Spleen (tissue), 11 donors: Measurements from ENCODE around the gene MED23. TPM values are rescaled to one million over a fixed set of nuclear protein-coding genes. Genes with fewer than 3 reads are reported as not detected.

Experiments used
- DNase-seq: peaks from one replicate; pipeline ENCODE4 v3.0.0-alpha.2; 2020
- H3K27ac ChIP-seq, 8 donors: fragments of 200-600 bp; sonication (generic) in 7 of 8; 1 replicate in 4 of 8; 2 replicates in 4 of 8; pipeline versions ENCODE4 v1.5.0 to v1.8.0; 2016 to 2021; ENCODE audit warnings: inconsistent platforms in 4 of 8, mild to moderate bottlenecking in 4 of 8, moderate library complexity in 1 of 8
- H3K27me3 ChIP-seq, 7 donors: fragments of 200-600 bp; sonication (generic) in 6 of 7; replicated peaks in 1 of 7; 1 replicate in 4 of 7; 2 replicates in 3 of 7; pipeline versions ENCODE4 v1.5.0 to v1.8.0; 2016 to 2021; ENCODE audit warnings: inconsistent platforms in 3 of 7, mild to moderate bottlenecking in 1 of 7
- H3K36me3 ChIP-seq, 6 donors: fragments of 200-600 bp; sonication (generic) in 5 of 6; 1 replicate in 4 of 6; 2 replicates in 2 of 6; pipeline versions ENCODE4 v1.5.0 to v1.8.0; 2016 to 2021; ENCODE audit warnings: inconsistent platforms in 2 of 6
- H3K4me1 ChIP-seq, 6 donors: fragments of 200-600 bp; sonication (generic) in 5 of 6; 1 replicate in 3 of 6; 2 replicates in 3 of 6; pipeline versions ENCODE4 v1.5.0 to v1.8.0; 2016 to 2021; ENCODE audit warnings: inconsistent platforms in 3 of 6
- H3K4me3 ChIP-seq, 8 donors: fragments of 200-600 bp; sonication (generic) in 7 of 8; 1 replicate in 4 of 8; 2 replicates in 4 of 8; pipeline versions ENCODE4 v1.5.0 to v1.8.0; 2016 to 2021; ENCODE audit warnings: inconsistent platforms in 4 of 8, mild to moderate bottlenecking in 4 of 8, moderate library complexity in 2 of 8
- H3K9me3 ChIP-seq, 8 donors: fragments of 200-600 bp; sonication (generic) in 7 of 8; 1 replicate in 4 of 8; 2 replicates in 4 of 8; pipeline versions ENCODE4 v1.5.0 to v1.8.0; 2016 to 2021; ENCODE audit warnings: inconsistent platforms in 4 of 8
- POLR2A ChIP-seq, 3 donors: fragments of 450-650 bp; IDR thresholded peaks; one replicate each; pipeline ENCODE4 v1.5.1; 2017; ENCODE audit warnings: antibody characterized with exemption in 3 of 3, mild to moderate bottlenecking in 1 of 3
- POLR2AphosphoS5 ChIP-seq, 3 donors: sonication (generic); formaldehyde crosslinking; IDR thresholded peaks; one replicate each; pipeline ENCODE4 v1.5.1; 2017; ENCODE audit warnings: antibody characterized with exemption in 3 of 3
- WGBS, 5 donors: extraction: QIAGEN DNeasy Blood & Tissue Kit in 3 of 5; methylation state at CpG; one replicate each; pipeline versions ENCODE4 v1.1.5 to v1.1.7; 2013 to 2018; 5-methylcytosine and 5-hydroxymethylcytosine counted together
- intact Hi-C: fragments of 100-400 bp; cut with DNase I; formaldehyde crosslinking; loops from one replicate; pipeline ENCODE4 v1.15.0; 2023; ENCODE audit warnings: low total_unique reads
- polyA plus RNA-seq, 3 donors: library from polyadenylated mRNA; stranded (reverse); fragments of 200-250 nt; gene quantifications; one replicate each; pipeline ENCODE4 v1.2.1, GENCODE V29; 2013
- total RNA-seq, 7 donors: library from RNA; depleted of rRNA in 3 of 7; stranded (reverse); fragments of >200 nt in 3 of 7; fragmentation: NEBNext Ultra II Directional in 4 of 7; extraction: Animal tissue kit (Norgen Biotek cat#: 25700) in 4 of 7; gene quantifications; one replicate each; pipeline versions ENCODE4 v1.1.0 to v1.2.1, GENCODE V29; 2016 to 2021
- TF ChIP-seq, protein P1 (sequence below), 11 experiments: fragments of 200-600 bp in 7 of 11; fragments of 450-650 bp in 4 of 11; sonication (generic) in 4 of 11; IDR thresholded peaks in 8 of 11; conservative IDR thresholded peaks in 3 of 11; 1 replicate in 7 of 11; 2 replicates in 4 of 11; pipeline versions ENCODE4 v1.4.0 to v1.8.0; 2016 to 2021; ENCODE audit warnings: antibody characterized with exemption in 11 of 11, inconsistent platforms in 4 of 11, mild to moderate bottlenecking in 1 of 11
- donor health status: healthy with polysubstance abuse.
- donor health status: DM: no; HTN: no; CAD: no; lungs with moderate emphysema.
- donor health status: DM: no; HTN: no; CAD: no.
- donor health status: Bipolar disorder and iron deficiency.
- donor health status: healthy.
- donor health status: DM: no; HTN: no; CAD: no.
- donor health status: DM: yes; HTN: yes; CAD: no.

MED23 gene
- total and polyA plus RNA-seq, 10 donors: 15.3 to 52.6 (median 37.7) TPM

DNA sequence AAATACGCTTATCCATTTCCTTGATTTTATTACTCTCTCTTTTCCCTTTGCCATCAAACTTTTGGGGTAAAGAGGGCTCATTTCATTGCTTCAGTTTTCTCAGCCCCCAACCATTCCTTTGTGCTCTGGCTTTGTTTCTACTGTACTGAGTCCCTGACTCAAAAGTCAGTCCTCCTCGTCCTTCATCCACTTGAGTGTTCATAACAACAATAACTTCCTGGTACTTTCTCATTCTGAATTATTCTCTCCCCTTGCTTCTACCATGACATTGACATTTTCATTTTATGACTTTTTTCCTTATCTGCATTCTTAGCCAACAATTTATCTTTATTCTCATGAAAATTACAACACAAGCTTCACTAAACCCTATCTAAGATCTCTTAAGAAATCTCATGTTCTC is 10.0 kb upstream of the MED23 start:
- TF ChIP-seq, protein P1, sequence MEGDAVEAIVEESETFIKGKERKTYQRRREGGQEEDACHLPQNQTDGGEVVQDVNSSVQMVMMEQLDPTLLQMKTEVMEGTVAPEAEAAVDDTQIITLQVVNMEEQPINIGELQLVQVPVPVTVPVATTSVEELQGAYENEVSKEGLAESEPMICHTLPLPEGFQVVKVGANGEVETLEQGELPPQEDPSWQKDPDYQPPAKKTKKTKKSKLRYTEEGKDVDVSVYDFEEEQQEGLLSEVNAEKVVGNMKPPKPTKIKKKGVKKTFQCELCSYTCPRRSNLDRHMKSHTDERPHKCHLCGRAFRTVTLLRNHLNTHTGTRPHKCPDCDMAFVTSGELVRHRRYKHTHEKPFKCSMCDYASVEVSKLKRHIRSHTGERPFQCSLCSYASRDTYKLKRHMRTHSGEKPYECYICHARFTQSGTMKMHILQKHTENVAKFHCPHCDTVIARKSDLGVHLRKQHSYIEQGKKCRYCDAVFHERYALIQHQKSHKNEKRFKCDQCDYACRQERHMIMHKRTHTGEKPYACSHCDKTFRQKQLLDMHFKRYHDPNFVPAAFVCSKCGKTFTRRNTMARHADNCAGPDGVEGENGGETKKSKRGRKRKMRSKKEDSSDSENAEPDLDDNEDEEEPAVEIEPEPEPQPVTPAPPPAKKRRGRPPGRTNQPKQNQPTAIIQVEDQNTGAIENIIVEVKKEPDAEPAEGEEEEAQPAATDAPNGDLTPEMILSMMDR (IDR thresholded peaks at IDR 0.05 in 8 of 11, conservative IDR thresholded peaks at IDR 0.05 in 3 of 11): no peak
- H3K27me3 ChIP-seq: no peaks in the 10 kb centered on the region
- DNase-seq: no peak
- WGBS, 5 donors: 69 to 83% (median 75%) methylated on average over 2 of the region's 2 CpGs
- H3K9me3 ChIP-seq: no peaks in the 10 kb centered on the region
- no peaks in the 10 kb centered on the region for H3K36me3 ChIP-seq
- H3K4me3 ChIP-seq: no peak overlapping the region
- H3K27ac ChIP-seq: no peak overlapping the region
- peaks cover 0 to 9% (median 0%) of the 10 kb centered on the region in 6 donors for H3K4me1 ChIP-seq
- intact Hi-C loops: no loop called here

DNA sequence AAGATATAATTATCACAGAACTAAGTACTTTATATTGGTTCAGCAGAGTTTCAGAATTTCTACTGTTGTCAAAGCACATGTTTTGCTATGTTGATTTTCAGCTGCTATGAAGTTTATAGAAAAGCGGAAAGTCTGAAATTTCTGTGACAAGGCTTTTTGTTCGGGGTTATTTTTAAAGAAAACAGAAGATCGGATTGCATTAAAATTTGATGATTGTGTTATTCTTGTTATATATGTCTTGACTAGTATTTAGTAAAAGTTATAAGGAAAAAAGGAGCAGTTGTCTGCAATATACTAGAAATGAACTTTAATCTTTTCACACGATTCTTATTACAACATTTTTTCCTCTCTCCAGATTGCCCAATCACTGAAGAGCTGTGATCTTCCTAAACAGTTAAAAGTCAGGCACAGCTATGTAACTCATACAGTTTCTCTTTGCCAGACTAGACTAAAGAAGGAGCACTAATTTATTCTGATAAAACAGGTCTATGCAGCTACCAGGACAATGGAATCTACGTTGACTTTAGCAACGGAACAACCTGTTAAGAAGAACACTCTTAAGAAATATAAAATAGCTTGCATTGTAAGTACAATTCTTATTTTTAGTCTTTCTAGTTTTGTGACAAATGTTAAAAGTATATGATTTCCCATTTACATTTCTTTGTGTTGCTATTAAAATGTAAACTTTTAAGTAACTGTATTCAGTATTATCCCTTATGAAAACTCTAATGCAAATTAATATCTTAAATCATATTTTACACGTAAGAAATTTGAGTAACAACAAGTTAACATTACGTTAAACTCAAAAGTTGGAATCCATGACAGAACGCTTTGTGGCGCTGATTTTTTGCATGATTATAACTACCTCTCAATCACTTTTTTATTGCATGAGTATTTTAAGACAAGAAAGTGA is 9.1 kb upstream of the MED23 start, which contains the start of gene ENPP3:
Gene ENPP3, plus strand, starts transcription at position 423 of the 913 bp plus-strand sequence. Its CDS starts 83 bp downstream, at position 506.
- intact Hi-C loops: no loop called here
- no peak for TF ChIP-seq POLR2AphosphoS5 (IDR thresholded peaks at IDR 0.05)
- TF ChIP-seq, protein P1 (IDR thresholded peaks at IDR 0.05 in 8 of 11, conservative IDR thresholded peaks at IDR 0.05 in 3 of 11): no peak
- no peak for TF ChIP-seq POLR2A (IDR thresholded peaks at IDR 0.05)
- no peaks in the 10 kb centered on the region for H3K9me3 ChIP-seq
- no peak within 1 kb of the TSS for H3K4me3 ChIP-seq
- DNase-seq: no peak
- H3K27ac ChIP-seq: no peak within 1 kb of the TSS
- H3K4me1 ChIP-seq: peaks cover 0 to 9% (median 0%) of the 10 kb centered on the region in 6 donors
- no peaks in the 10 kb centered on the region for H3K27me3 ChIP-seq
- H3K36me3 ChIP-seq: no peaks in the 10 kb centered on the region
- 86 to 91% (median 89%) methylated on average over 10 of the region's 10 CpGs for WGBS, 5 donors

DNA sequence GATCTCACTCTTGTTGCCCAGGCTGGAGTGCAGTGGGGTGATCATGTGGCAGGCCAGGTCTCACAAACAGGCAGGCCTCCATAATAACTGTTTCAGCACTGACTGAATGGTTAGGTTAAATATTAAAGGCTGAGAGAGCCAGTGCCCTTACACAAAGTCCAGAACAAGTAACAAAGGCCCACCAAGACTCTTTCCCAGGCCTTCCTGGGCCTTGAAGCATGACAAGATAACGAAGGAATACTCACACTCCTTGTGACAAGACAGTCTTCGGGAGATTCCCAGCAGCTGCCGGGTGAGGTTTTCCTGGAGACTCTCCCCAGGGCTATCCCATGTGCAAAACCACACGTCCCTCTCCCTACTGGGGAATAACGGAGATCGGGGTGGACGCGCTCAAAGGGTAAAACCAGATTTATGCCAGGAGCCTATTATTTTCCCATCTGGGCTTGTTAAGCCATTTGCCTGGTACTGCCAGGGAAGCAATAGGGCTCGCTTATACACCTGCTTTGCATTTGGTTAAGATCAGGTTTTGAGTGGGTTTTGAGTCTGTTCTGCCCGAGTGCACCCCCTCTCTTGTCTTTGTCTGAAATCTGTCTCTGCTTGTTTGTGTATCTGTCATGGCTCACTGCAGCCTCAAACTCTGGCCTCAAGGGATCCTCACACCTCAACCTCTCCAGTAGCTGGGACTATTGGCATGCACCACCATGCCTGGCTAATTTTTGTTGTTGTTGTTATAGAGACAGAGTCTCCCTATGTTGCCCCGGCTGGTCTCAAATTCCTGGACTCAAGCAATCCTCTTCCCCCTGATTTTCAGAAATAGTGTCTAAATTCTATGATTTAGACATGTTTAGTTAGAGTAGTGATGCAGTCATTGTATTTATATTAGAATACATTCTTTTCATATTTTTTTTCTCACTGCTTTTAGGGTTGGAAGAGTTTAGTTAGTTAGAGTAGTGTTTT is 7.6 kb upstream of the MED23 start:
- 73 to 88% (median 83%) methylated on average over 11 of the region's 11 CpGs for WGBS, 5 donors
- intact Hi-C loops: no loop called here
- DNase-seq: no peak
- Histone ChIP-seq H3K4me1 (peaks cover 0 to 9% (median 0%) of the 10 kb centered on the region in 6 donors), H3K36me3 (no peaks in the 10 kb centered on the region), H3K9me3 (no peaks in the 10 kb centered on the region), H3K4me3 (no peak overlapping the region), H3K27me3 (no peaks in the 10 kb centered on the region), H3K27ac (no peak overlapping the region)
- TF ChIP-seq POLR2A (IDR thresholded peaks at IDR 0.05) (no peak), POLR2AphosphoS5 (IDR thresholded peaks at IDR 0.05) (no peak)
- TF ChIP-seq, protein P1 (IDR thresholded peaks at IDR 0.05 in 8 of 11, conservative IDR thresholded peaks at IDR 0.05 in 3 of 11): no peak
